Smooth muscle cell (in vitro differentiated cells): ENCODE data around the gene CRYBB1. TPM values are rescaled to one million over a fixed set of nuclear protein-coding genes. Genes with fewer than 3 reads are reported as not detected.

Source experiments
- DNase-seq: peaks from one replicate; lab custom pipeline; 2025; ENCODE audit not compliant: unreplicated experiment; lab: John Stamatoyannopoulos, UW
- H2AFZ ChIP-seq: fragments of 200-600 bp; sonication (generic); 2 replicates; pipeline ENCODE4 v1.6.0; 2016; ENCODE audit warnings: antibody characterized with exemption, low read depth, mild to moderate bottlenecking
- H3F3A ChIP-seq: fragments of 200-600 bp; sonication (generic); 2 replicates; pipeline ENCODE4 v1.6.0; 2017; ENCODE audit warnings: antibody characterized with exemption, low read depth
- H3K27ac ChIP-seq: fragments of 200-600 bp; sonication (generic); 2 replicates; pipeline ENCODE4 v1.5.1; 2016; ENCODE audit warnings: low read depth, mild to moderate bottlenecking
- H3K27me3 ChIP-seq: fragments of 200-600 bp; sonication (generic); 2 replicates; pipeline ENCODE4 v1.6.1; 2016; ENCODE audit warnings: low read depth, mild to moderate bottlenecking
- H3K36me3 ChIP-seq: fragments of 200-600 bp; sonication (generic); 2 replicates; pipeline ENCODE4 v1.5.1; 2016; ENCODE audit warnings: low read depth
- H3K4me1 ChIP-seq: fragments of 200-600 bp; sonication (generic); 2 replicates; pipeline ENCODE4 v1.5.1; 2016; ENCODE audit warnings: low read depth
- H3K4me2 ChIP-seq: fragments of 200-600 bp; sonication (generic); 2 replicates; pipeline ENCODE4 v1.6.0; 2016; ENCODE audit warnings: mild to moderate bottlenecking
- H3K4me3 ChIP-seq: fragments of 200-600 bp; sonication (generic); 2 replicates; pipeline ENCODE4 v1.5.1; 2016; ENCODE audit warnings: mild to moderate bottlenecking
- H3K79me2 ChIP-seq: fragments of 200-600 bp; sonication (generic); 2 replicates; pipeline ENCODE4 v1.6.0; 2016; ENCODE audit warnings: low read depth, mild to moderate bottlenecking
- H3K9ac ChIP-seq: fragments of 200-600 bp; sonication (generic); 2 replicates; pipeline ENCODE4 v1.6.0; 2016; ENCODE audit warnings: low read depth
- H3K9me3 ChIP-seq: fragments of 200-600 bp; sonication (generic); replicated peaks from 2 replicates; pipeline ENCODE4 v1.5.1; 2016; ENCODE audit warnings: low read depth
- H4K20me1 ChIP-seq: fragments of 200-600 bp; sonication (generic); 2 replicates; pipeline ENCODE4 v1.6.0; 2016; ENCODE audit warnings: low read depth
- CTCF ChIP-seq: fragments of 200-600 bp; sonication (generic); IDR thresholded peaks from 2 replicates; pipeline ENCODE4 v1.5.1; 2017; ENCODE audit warnings: borderline replicate concordance, mild to moderate bottlenecking, antibody characterized with exemption; ENCODE audit not compliant: insufficient read depth, poor library complexity, severe bottlenecking
- WGBS: methylation state at CpG from one replicate; pipeline ENCODE4 v1.1.7; 2016; ENCODE audit warnings: low lambda C conversion rate; 5-methylcytosine and 5-hydroxymethylcytosine counted together
- polyA plus RNA-seq: library from polyadenylated mRNA; unstranded; fragments of >200 nt; fragmentation: Nextera tagmentation; extraction: Ambion mirVana; gene quantifications from 2 replicates; pipeline ENCODE4 v1.2.1, GENCODE V29; 2016
- total RNA-seq: library from RNA; depleted of rRNA; stranded (reverse); fragments of >200 nt; gene quantifications from 2 replicates; pipeline ENCODE4 v1.2.3, GENCODE V29; 2014

The CRYBB1 gene
- total and polyA plus RNA-seq, 2 experiments from 2014 or later: not detected

- Histone ChIP-seq H3K9me3 (no peaks in the 10 kb centered on the region), H3K27ac (no peak overlapping the region), H3K4me1 (peaks cover 20% of the 10 kb centered on the region), H3K9ac (no peak overlapping the region), H3F3A (no peaks in the 10 kb centered on the region), H2AFZ (no peak overlapping the region), H3K4me2 (no peak overlapping the region), H3K4me3 (no peak overlapping the region), H4K20me1 (peaks cover 83% of the 10 kb centered on the region), H3K79me2 (peaks cover 71% of the 10 kb centered on the region), H3K27me3 (no peaks in the 10 kb centered on the region), H3K36me3 (no peaks in the 10 kb centered on the region)
- no peak for TF ChIP-seq CTCF
- 67% methylated on average over 8 of the region's 8 CpGs for WGBS
- DNase-seq: no peak
Observed at GRCh38 chr22:26565889-26566288, 51.9 kb downstream of the CRYBB1 start.

GRCh38 chr22:26565181-26565580, 52.6 kb downstream of the CRYBB1 start:
- peaks cover 71% of the 10 kb centered on the region for H3K79me2 ChIP-seq
- H3K4me1 ChIP-seq: peaks cover 20% of the 10 kb centered on the region
- H3K4me3 ChIP-seq: no peak overlapping the region

GRCh38 chr22:26564672-26565071, 53.2 kb downstream of the CRYBB1 start:
- H3K9ac ChIP-seq: no peak overlapping the region
- peaks cover 76% of the 10 kb centered on the region for H3K79me2 ChIP-seq
- no peak overlapping the region for H3K27ac ChIP-seq
- no peak overlapping the region for H2AFZ ChIP-seq
- H3K4me1 ChIP-seq: peaks cover 20% of the 10 kb centered on the region
- no peak for TF ChIP-seq CTCF
- WGBS: 94% methylated on average over 3 of the region's 3 CpGs
- peaks cover 80% of the 10 kb centered on the region for H4K20me1 ChIP-seq
- no peaks in the 10 kb centered on the region for H3K9me3 ChIP-seq
- DNase-seq: no peak
- H3K36me3 ChIP-seq: no peaks in the 10 kb centered on the region
- H3K4me3 ChIP-seq: no peak overlapping the region
- no peaks in the 10 kb centered on the region for H3K27me3 ChIP-seq
- no peak overlapping the region for H3K4me2 ChIP-seq
- H3F3A ChIP-seq: no peaks in the 10 kb centered on the region

More at GRCh38 chr22:26565181-26565580, 52.6 kb downstream of the CRYBB1 start:
- Histone ChIP-seq H2AFZ (no peak overlapping the region), H3K9me3 (no peaks in the 10 kb centered on the region), H3K27ac (no peak overlapping the region), H3K4me2 (no peak overlapping the region), H3K36me3 (no peaks in the 10 kb centered on the region), H3K27me3 (no peaks in the 10 kb centered on the region), H3F3A (no peaks in the 10 kb centered on the region), H4K20me1 (peaks cover 77% of the 10 kb centered on the region), H3K9ac (no peak overlapping the region)
- DNase-seq: no peak
- WGBS: 89% methylated on average over 6 of the region's 6 CpGs
- no peak for TF ChIP-seq CTCF

GRCh38 chr22:26564181-26564580, 53.6 kb downstream of the CRYBB1 start:
- no peaks in the 10 kb centered on the region for H3K36me3 ChIP-seq
- peaks cover 20% of the 10 kb centered on the region for H3K4me1 ChIP-seq
- DNase-seq: no peak
- H3K27ac ChIP-seq: no peak overlapping the region
- H3K27me3 ChIP-seq: no peaks in the 10 kb centered on the region
- no peak overlapping the region for H3K4me3 ChIP-seq
- peaks cover 80% of the 10 kb centered on the region for H4K20me1 ChIP-seq
- no peak for TF ChIP-seq CTCF
- H3K4me2 ChIP-seq: no peak overlapping the region
- no peak overlapping the region for H2AFZ ChIP-seq
- no peaks in the 10 kb centered on the region for H3K9me3 ChIP-seq
- 82% methylated on average over 8 of the region's 8 CpGs for WGBS
- H3K79me2 ChIP-seq: peaks cover 74% of the 10 kb centered on the region
- H3K9ac ChIP-seq: no peak overlapping the region
- H3F3A ChIP-seq: no peaks in the 10 kb centered on the region
